ENCODE results near the gene SMARCA4.

The SMARCA4 gene

GRCh38 chr19:11061952-11062351 lies 101.1 kb downstream of the SMARCA4 start:
- Histone ChIP-seq H3K27ac (ENCODE audit: insufficient read depth in 1 of 2, low read depth in 1 of 2, low read length in 2 of 2, poor library complexity in 1 of 2, severe bottlenecking in 2 of 2) (no peak overlapping the region), H3K36me3 (ENCODE audit: control insufficient read depth in 4 of 4, insufficient read depth in 4 of 4, low read length in 3 of 4) (peaks cover 6 to 62% (median 37%) of the 10 kb centered on the region in 4 experiments), H3K4me3 (ENCODE audit: control insufficient read depth in 1 of 7, extremely low read depth in 1 of 7, insufficient read depth in 4 of 7, low read depth in 2 of 7, low read length in 6 of 7) (no peak overlapping the region), H3K27me3 (replicated peaks in 2 of 5; ENCODE audit: control insufficient read depth in 4 of 5, insufficient read depth in 5 of 5, low read length in 4 of 5) (no peaks in the 10 kb centered on the region), H3K4me1 (ENCODE audit: control extremely low read depth in 1 of 4, control insufficient read depth in 4 of 4, insufficient read depth in 4 of 4, low read length in 3 of 4) (peaks cover 0 to 4% (median 2%) of the 10 kb centered on the region in 4 experiments), H3K9me3 (ENCODE audit: control extremely low read depth in 1 of 5, control insufficient read depth in 4 of 5, insufficient read depth in 2 of 5, low read depth in 1 of 5, low read length in 4 of 5) (no peaks in the 10 kb centered on the region)
- ChIA-PET CTCF (no interaction called here), POLR2A (no interaction called here)
- DNase-seq = no peak
- 90% methylated on average over 4 of the region's 14 CpGs for WGBS (ENCODE audit: insufficient coverage)

GRCh38 chr19:11063434-11063833 lies 102.6 kb downstream of the SMARCA4 start:
- ChIA-PET CTCF (interaction anchor here (1.1 to 1.2 kb wide), 2 partner anchors 27 to 33 kb away, joined by 4 read pairs; no protein-coding TSS in a partner anchor), POLR2A (no interaction called here)
- Histone ChIP-seq H3K27me3 (replicated peaks in 2 of 5; ENCODE audit: control insufficient read depth in 4 of 5, insufficient read depth in 5 of 5, low read length in 4 of 5) (no peaks in the 10 kb centered on the region), H3K4me1 (ENCODE audit: control extremely low read depth in 1 of 4, control insufficient read depth in 4 of 4, insufficient read depth in 4 of 4, low read length in 3 of 4) (peaks cover 0 to 4% (median 2%) of the 10 kb centered on the region in 4 experiments), H3K36me3 (ENCODE audit: control insufficient read depth in 4 of 4, insufficient read depth in 4 of 4, low read length in 3 of 4) (peaks cover 4 to 60% (median 34%) of the 10 kb centered on the region in 4 experiments), H3K9me3 (ENCODE audit: control extremely low read depth in 1 of 5, control insufficient read depth in 4 of 5, insufficient read depth in 2 of 5, low read depth in 1 of 5, low read length in 4 of 5) (peaks cover 0 to 3% (median 0%) of the 10 kb centered on the region in 5 experiments), H3K4me3 (ENCODE audit: control insufficient read depth in 1 of 7, extremely low read depth in 1 of 7, insufficient read depth in 4 of 7, low read depth in 2 of 7, low read length in 6 of 7) (no peak overlapping the region), H3K27ac (ENCODE audit: insufficient read depth in 1 of 2, low read depth in 1 of 2, low read length in 2 of 2, poor library complexity in 1 of 2, severe bottlenecking in 2 of 2) (no peak overlapping the region)
- DNase-seq = no peak
- 100% methylated on average over 2 of the region's 3 CpGs for WGBS (ENCODE audit: insufficient coverage)

- DNase-seq = peak in 2 of 3 donors; percentile 29 to 36
- Histone ChIP-seq H3K27ac (ENCODE audit: insufficient read depth in 1 of 2, low read depth in 1 of 2, low read length in 2 of 2, poor library complexity in 1 of 2, severe bottlenecking in 2 of 2) (no peak overlapping the region), H3K9me3 (ENCODE audit: control extremely low read depth in 1 of 5, control insufficient read depth in 4 of 5, insufficient read depth in 2 of 5, low read depth in 1 of 5, low read length in 4 of 5) (peaks cover 0 to 3% (median 0%) of the 10 kb centered on the region in 5 experiments), H3K27me3 (replicated peaks in 2 of 5; ENCODE audit: control insufficient read depth in 4 of 5, insufficient read depth in 5 of 5, low read length in 4 of 5) (no peaks in the 10 kb centered on the region), H3K36me3 (ENCODE audit: control insufficient read depth in 4 of 4, insufficient read depth in 4 of 4, low read length in 3 of 4) (peaks cover 4 to 47% (median 27%) of the 10 kb centered on the region in 4 experiments), H3K4me3 (ENCODE audit: control insufficient read depth in 1 of 7, extremely low read depth in 1 of 7, insufficient read depth in 4 of 7, low read depth in 2 of 7, low read length in 6 of 7) (no peak overlapping the region), H3K4me1 (ENCODE audit: control extremely low read depth in 1 of 4, control insufficient read depth in 4 of 4, insufficient read depth in 4 of 4, low read length in 3 of 4) (peaks cover 0 to 4% (median 2%) of the 10 kb centered on the region in 4 experiments)
- WGBS (ENCODE audit: insufficient coverage) = 73% methylated on average over 10 of the region's 10 CpGs
- POLR2A ChIA-PET = no interaction called here
- CTCF ChIA-PET = interaction anchor here (0.8 to 1.2 kb wide), 2 partner anchors 9 to 28 kb away, joined by 3 read pairs; no protein-coding TSS in a partner anchor
Observed at GRCh38 chr19:11064831-11065303, 104.0 kb downstream of the SMARCA4 start.

- 100% methylated on average over 3 of the region's 5 CpGs for whole genome bisulfite sequencing (ENCODE audit: insufficient coverage)
- POLR2A ChIA-PET = no interaction called here
Observed at GRCh38 chr19:11066326-11066725, 105.5 kb downstream of the SMARCA4 start.

GRCh38 chr19:11067356-11068113 lies 106.7 kb downstream of the SMARCA4 start:
- Histone ChIP-seq H3K4me3 (ENCODE audit: control insufficient read depth in 1 of 7, extremely low read depth in 1 of 7, insufficient read depth in 4 of 7, low read depth in 2 of 7, low read length in 6 of 7) (no peak overlapping the region), H3K36me3 (ENCODE audit: control insufficient read depth in 4 of 4, insufficient read depth in 4 of 4, low read length in 3 of 4) (peaks cover 0 to 27% (median 11%) of the 10 kb centered on the region in 4 experiments), H3K9me3 (ENCODE audit: control extremely low read depth in 1 of 5, control insufficient read depth in 4 of 5, insufficient read depth in 2 of 5, low read depth in 1 of 5, low read length in 4 of 5) (peaks cover 0 to 3% (median 0%) of the 10 kb centered on the region in 5 experiments), H3K4me1 (ENCODE audit: control extremely low read depth in 1 of 4, control insufficient read depth in 4 of 4, insufficient read depth in 4 of 4, low read length in 3 of 4) (peaks cover 0 to 4% (median 2%) of the 10 kb centered on the region in 4 experiments), H3K27me3 (replicated peaks in 2 of 5; ENCODE audit: control insufficient read depth in 4 of 5, insufficient read depth in 5 of 5, low read length in 4 of 5) (no peaks in the 10 kb centered on the region), H3K27ac (ENCODE audit: insufficient read depth in 1 of 2, low read depth in 1 of 2, low read length in 2 of 2, poor library complexity in 1 of 2, severe bottlenecking in 2 of 2) (no peak overlapping the region)
- CTCF ChIA-PET = interaction anchor here (1.7 kb wide), 1 partner anchor 32 kb away, joined by 4 read pairs; no protein-coding TSS in a partner anchor
- DNase-seq = no peak
- 100% methylated on average over 3 of the region's 8 CpGs for WGBS (ENCODE audit: insufficient coverage)
- POLR2A ChIA-PET = no interaction called here

More at GRCh38 chr19:11066326-11066725, 105.5 kb downstream of the SMARCA4 start:
- H3K36me3 ChIP-seq (ENCODE audit: control insufficient read depth in 4 of 4, insufficient read depth in 4 of 4, low read length in 3 of 4) = peaks cover 4 to 37% (median 19%) of the 10 kb centered on the region in 4 experiments
- H3K27me3 ChIP-seq (replicated peaks in 2 of 5; ENCODE audit: control insufficient read depth in 4 of 5, insufficient read depth in 5 of 5, low read length in 4 of 5) = no peaks in the 10 kb centered on the region
- H3K27ac ChIP-seq (ENCODE audit: insufficient read depth in 1 of 2, low read depth in 1 of 2, low read length in 2 of 2, poor library complexity in 1 of 2, severe bottlenecking in 2 of 2) = no peak overlapping the region
- H3K9me3 ChIP-seq (ENCODE audit: control extremely low read depth in 1 of 5, control insufficient read depth in 4 of 5, insufficient read depth in 2 of 5, low read depth in 1 of 5, low read length in 4 of 5) = peaks cover 0 to 3% (median 0%) of the 10 kb centered on the region in 5 experiments
- H3K4me1 ChIP-seq (ENCODE audit: control extremely low read depth in 1 of 4, control insufficient read depth in 4 of 4, insufficient read depth in 4 of 4, low read length in 3 of 4) = peaks cover 0 to 4% (median 2%) of the 10 kb centered on the region in 4 experiments
- no peak for DNase-seq
- CTCF ChIA-PET = interaction anchor here (0.6 kb wide), 1 partner anchor 18 kb away, joined by 3 read pairs; no protein-coding TSS in a partner anchor
- H3K4me3 ChIP-seq (ENCODE audit: control insufficient read depth in 1 of 7, extremely low read depth in 1 of 7, insufficient read depth in 4 of 7, low read depth in 2 of 7, low read length in 6 of 7) = no peak overlapping the region

- CTCF ChIA-PET = no interaction called here
- POLR2A ChIA-PET = interaction anchor here (0.6 kb wide), 1 partner anchor 11 kb away, joined by 3 read pairs; no protein-coding TSS in a partner anchor
- WGBS (ENCODE audit: insufficient coverage) = 98% methylated on average over 8 of the region's 9 CpGs
Observed at GRCh38 chr19:11069561-11069960, 108.7 kb downstream of the SMARCA4 start.

More at GRCh38 chr19:11069561-11069960, 108.7 kb downstream of the SMARCA4 start:
- Histone ChIP-seq H3K36me3 (ENCODE audit: control insufficient read depth in 4 of 4, insufficient read depth in 4 of 4, low read length in 3 of 4) (peaks cover 0 to 23% (median 9%) of the 10 kb centered on the region in 4 experiments), H3K27me3 (replicated peaks in 2 of 5; ENCODE audit: control insufficient read depth in 4 of 5, insufficient read depth in 5 of 5, low read length in 4 of 5) (no peaks in the 10 kb centered on the region), H3K9me3 (ENCODE audit: control extremely low read depth in 1 of 5, control insufficient read depth in 4 of 5, insufficient read depth in 2 of 5, low read depth in 1 of 5, low read length in 4 of 5) (peaks cover 0 to 3% (median 0%) of the 10 kb centered on the region in 5 experiments), H3K4me1 (ENCODE audit: control extremely low read depth in 1 of 4, control insufficient read depth in 4 of 4, insufficient read depth in 4 of 4, low read length in 3 of 4) (peaks cover 0 to 12% (median 7%) of the 10 kb centered on the region in 4 experiments), H3K4me3 (ENCODE audit: control insufficient read depth in 1 of 7, extremely low read depth in 1 of 7, insufficient read depth in 4 of 7, low read depth in 2 of 7, low read length in 6 of 7) (no peak overlapping the region), H3K27ac (ENCODE audit: insufficient read depth in 1 of 2, low read depth in 1 of 2, low read length in 2 of 2, poor library complexity in 1 of 2, severe bottlenecking in 2 of 2) (no peak overlapping the region)
- no peak for DNase-seq
